Endothelial cell of umbilical vein (primary cell): ENCODE results near the gene FER. TPM values are rescaled to one million over a fixed set of nuclear protein-coding genes. Genes with fewer than 3 reads are reported as not detected.

Experiments used
- BruUV-seq: library from RNA; stranded (reverse); fragments of 400-500 nt; replicated peaks from 2 replicates; lab custom pipeline; 2021; lab: Mats Ljungman, UMichigan
- CTCF ChIA-PET: fragments of 300-600, 350-600 bp; sonication (Branson Sonifier 250); formaldehyde crosslinking; loops from one replicate; lab custom pipeline; 2021; ENCODE audit warnings: antibody characterized with exemption, inconsistent platforms; lab: Charles Lee
- POLR2A ChIA-PET: fragments of 300-600, 350-600 bp; sonication (Branson Sonifier 250); formaldehyde crosslinking; loops from one replicate; lab custom pipeline; 2021; ENCODE audit warnings: antibody characterized with exemption, inconsistent platforms; lab: Charles Lee
- DNase-seq: peaks from one replicate; pipeline ENCODE4 v3.0.0-alpha.2; 2011; ENCODE audit warnings: low read depth, low spot score
- FAIRE-seq: peaks from 2 replicates; lab custom pipeline; 2011; peaks lifted over from hg19 to GRCh38; lab: Jason Lieb, UNC
- H2AFZ ChIP-seq: 2 replicates; pipeline ENCODE4 v1.6.0; 2012; ENCODE audit warnings: low read depth, low read length, control low read depth, inconsistent platforms
- H3K27ac ChIP-seq: 2 replicates; pipeline ENCODE4 v1.5.1; 2011; ENCODE audit warnings: low read depth, mild to moderate bottlenecking, control low read depth, low read length, moderate library complexity; ENCODE audit not compliant: insufficient read depth
- H3K27me3 ChIP-seq, 2 experiments: 2 replicates each; pipeline versions ENCODE4 v1.6.0 to v1.6.1; 2011; ENCODE audit warnings: low read length in 2 of 2, mixed read lengths in 1 of 2; ENCODE audit not compliant: control insufficient read depth in 2 of 2, insufficient read depth in 2 of 2
- H3K36me3 ChIP-seq, 2 experiments: 2 replicates in 1 of 2; 3 replicates in 1 of 2; pipeline ENCODE4 v1.5.1; 2011; ENCODE audit warnings: low read length in 2 of 2, mild to moderate bottlenecking in 1 of 2, moderate library complexity in 1 of 2; ENCODE audit not compliant: control insufficient read depth in 2 of 2, insufficient read depth in 2 of 2; ENCODE audit errors: extremely low read depth in 1 of 2
- H3K4me1 ChIP-seq: 3 replicates; pipeline ENCODE4 v1.5.1; 2011; ENCODE audit warnings: mild to moderate bottlenecking, low read length; ENCODE audit not compliant: control insufficient read depth, insufficient read depth; ENCODE audit errors: extremely low read depth
- H3K4me2 ChIP-seq: 2 replicates; pipeline ENCODE4 v1.6.1; 2011; ENCODE audit warnings: low read length, control low read depth, mixed read lengths; ENCODE audit not compliant: insufficient read depth
- H3K4me3 ChIP-seq, 3 experiments: fragments of 200-600 bp in 1 of 3; sonication (generic), shearing (Covaris generic) in 1 of 3; replicated peaks in 1 of 3; 2 replicates each; pipeline ENCODE4 v1.5.1; 2011 to 2016; ENCODE audit warnings: control low read depth in 3 of 3, low read length in 3 of 3, mild to moderate bottlenecking in 2 of 3, inconsistent platforms in 1 of 3, low read depth in 1 of 3, moderate library complexity in 1 of 3; ENCODE audit not compliant: insufficient read depth in 1 of 3
- H3K79me2 ChIP-seq: 2 replicates; pipeline ENCODE4 v1.6.0; 2012; ENCODE audit warnings: low read length, inconsistent platforms; ENCODE audit not compliant: control insufficient read depth, insufficient read depth
- H3K9ac ChIP-seq: replicated peaks from 2 replicates; pipeline ENCODE3; 2011; ENCODE audit warnings: low read length, control low read depth; ENCODE audit not compliant: insufficient read depth; ENCODE audit errors: extremely low read depth
- H3K9me1 ChIP-seq: replicated peaks from 3 replicates; pipeline ENCODE4 v1.6.0; 2011; ENCODE audit warnings: mild to moderate bottlenecking, low read length; ENCODE audit not compliant: control insufficient read depth, insufficient read depth; ENCODE audit errors: extremely low read depth
- H3K9me3 ChIP-seq: replicated peaks from 2 replicates; pipeline ENCODE4 v1.5.1; 2012; ENCODE audit warnings: low read length, inconsistent platforms; ENCODE audit not compliant: control insufficient read depth, insufficient read depth
- H4K20me1 ChIP-seq: replicated peaks from 2 replicates; pipeline ENCODE3; 2011; ENCODE audit warnings: mild to moderate bottlenecking, low read length; ENCODE audit not compliant: control insufficient read depth, insufficient read depth; ENCODE audit errors: extremely low read depth
- EZH2 ChIP-seq: IDR thresholded peaks from 2 replicates; pipeline ENCODE4 v1.6.1; 2012; ENCODE audit warnings: borderline replicate concordance, low read depth, mild to moderate bottlenecking, moderate library complexity, low read length, inconsistent platforms; ENCODE audit not compliant: severe bottlenecking
- FOS ChIP-seq: IDR thresholded peaks from 2 replicates; pipeline ENCODE4 v1.6.1; 2011; ENCODE audit warnings: mild to moderate bottlenecking, low read length, moderate library complexity, borderline replicate concordance; ENCODE audit not compliant: insufficient read depth
- GATA2 ChIP-seq: IDR thresholded peaks from 2 replicates; pipeline ENCODE4 v1.7.0; 2011; ENCODE audit warnings: low read depth, mild to moderate bottlenecking, moderate library complexity, mixed read lengths, low read length; ENCODE audit not compliant: insufficient read length, insufficient read depth
- JUN ChIP-seq: IDR thresholded peaks from 2 replicates; pipeline ENCODE4 v1.6.1; 2011; ENCODE audit warnings: borderline replicate concordance, low read depth; ENCODE audit not compliant: insufficient read length, insufficient read depth
- MYC ChIP-seq: IDR thresholded peaks from one replicate; pipeline ENCODE4 v1.6.1; 2011; ENCODE audit warnings: mild to moderate bottlenecking, low read depth, low read length
- POLR2A ChIP-seq: IDR thresholded peaks from 2 replicates; pipeline ENCODE4 v1.6.1; 2012; ENCODE audit warnings: low read depth, mild to moderate bottlenecking, control low read depth, low read length
- POLR2AphosphoS5 ChIP-seq: IDR thresholded peaks from 2 replicates; pipeline ENCODE4 v1.6.1; 2012; ENCODE audit warnings: low read depth, mild to moderate bottlenecking, control low read depth, low read length, moderate library complexity; ENCODE audit not compliant: insufficient read depth
- dilution Hi-C: fragments of 300-500 bp; cut with MboI; formaldehyde crosslinking; loops from one replicate; pipeline ENCODE4 v1.15.0; 2019; ENCODE audit warnings: low sequenced_read_pairs; ENCODE audit not compliant: extremely low pct_ligation_motif_present
- intact Hi-C: fragments of 100-400 bp; cut with micrococcal nuclease; formaldehyde crosslinking; loops from one replicate; pipeline ENCODE4 v1.10.0; 2022
- polyA plus RNA-seq, 4 experiments: library from polyadenylated mRNA; depleted of rRNA in 3 of 4; stranded (reverse) in 3 of 4; unstranded in 1 of 4; fragments of >200 nt; gene quantifications; 2 replicates each; pipeline versions ENCODE4 v1.2.1 to v1.2.3, GENCODE V29; 2011 to 2012; ENCODE audit warnings: missing spikeins in 1 of 4
- total RNA-seq: library from RNA; stranded (reverse); gene quantifications from 2 replicates; pipeline ENCODE4 v1.2.3, GENCODE V29; 2021
- TF ChIP-seq, protein P1 (sequence below), 2 donors: IDR thresholded peaks; 1 replicate in 1 of 2; 2 replicates in 1 of 2; pipeline ENCODE4 v1.5.1; 2011; ENCODE audit warnings: low read length in 2 of 2, mild to moderate bottlenecking in 2 of 2, moderate library complexity in 2 of 2, control low read depth in 1 of 2, inconsistent platforms in 1 of 2, low read depth in 1 of 2; ENCODE audit not compliant: insufficient read depth in 1 of 2; ENCODE audit errors: extremely low read depth in 1 of 2
- TF ChIP-seq, protein P2 (sequence below): IDR thresholded peaks from 2 replicates; pipeline ENCODE4 v1.6.1; 2011; ENCODE audit not compliant: insufficient read depth, insufficient read length

FER gene
- total and polyA plus RNA-seq, 2 donors (not counting 3 experiments of a cell fraction or from before 2014, with no cell fraction given), result 2.3 to 27.5 TPM

DNA sequence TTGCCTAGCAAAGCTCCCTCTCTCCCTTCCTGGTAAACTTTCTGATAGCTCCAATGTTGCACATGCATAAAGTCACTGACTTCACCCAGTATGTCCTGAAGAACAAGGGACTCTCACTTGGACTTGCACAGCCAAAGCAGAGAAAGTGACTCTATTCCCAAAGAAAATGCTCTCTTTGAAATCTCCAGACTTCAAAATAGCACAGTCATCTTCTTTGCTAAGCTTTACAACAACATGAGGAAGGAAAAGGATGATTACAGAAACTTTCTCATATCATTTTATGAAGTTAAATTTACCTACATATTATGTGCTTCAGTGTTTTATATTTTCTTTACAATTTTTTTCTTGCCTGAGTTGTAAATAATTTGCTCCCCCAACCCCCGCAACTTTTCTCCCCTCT, 397.4 kb downstream of the FER start:
- H4K20me1 ChIP-seq, result no peaks in the 10 kb centered on the region
- H3K36me3 ChIP-seq, result no peaks in the 10 kb centered on the region
- POLR2A ChIA-PET, result no interaction called here
- no TSS peak for BruUV-seq
- intact Hi-C loops (no loop called here), dilution Hi-C loops (no loop called here)
- no peak for DNase-seq
- no peaks in the 10 kb centered on the region for H3K9me1 ChIP-seq
- no peak overlapping the region for H3K9ac ChIP-seq
- TF ChIP-seq JUN (no peak), FOS (no peak), POLR2A (no peak), GATA2 (no peak), MYC (no peak), EZH2 (no peak), POLR2AphosphoS5 (no peak)
- TF ChIP-seq, protein P1, sequence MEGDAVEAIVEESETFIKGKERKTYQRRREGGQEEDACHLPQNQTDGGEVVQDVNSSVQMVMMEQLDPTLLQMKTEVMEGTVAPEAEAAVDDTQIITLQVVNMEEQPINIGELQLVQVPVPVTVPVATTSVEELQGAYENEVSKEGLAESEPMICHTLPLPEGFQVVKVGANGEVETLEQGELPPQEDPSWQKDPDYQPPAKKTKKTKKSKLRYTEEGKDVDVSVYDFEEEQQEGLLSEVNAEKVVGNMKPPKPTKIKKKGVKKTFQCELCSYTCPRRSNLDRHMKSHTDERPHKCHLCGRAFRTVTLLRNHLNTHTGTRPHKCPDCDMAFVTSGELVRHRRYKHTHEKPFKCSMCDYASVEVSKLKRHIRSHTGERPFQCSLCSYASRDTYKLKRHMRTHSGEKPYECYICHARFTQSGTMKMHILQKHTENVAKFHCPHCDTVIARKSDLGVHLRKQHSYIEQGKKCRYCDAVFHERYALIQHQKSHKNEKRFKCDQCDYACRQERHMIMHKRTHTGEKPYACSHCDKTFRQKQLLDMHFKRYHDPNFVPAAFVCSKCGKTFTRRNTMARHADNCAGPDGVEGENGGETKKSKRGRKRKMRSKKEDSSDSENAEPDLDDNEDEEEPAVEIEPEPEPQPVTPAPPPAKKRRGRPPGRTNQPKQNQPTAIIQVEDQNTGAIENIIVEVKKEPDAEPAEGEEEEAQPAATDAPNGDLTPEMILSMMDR (IDR thresholded peaks at IDR 0.05; ENCODE audit: extremely low read depth in 1 of 2, insufficient read depth in 1 of 2, low read depth in 1 of 2, low read length in 2 of 2), result no peak
- TF ChIP-seq, protein P2, sequence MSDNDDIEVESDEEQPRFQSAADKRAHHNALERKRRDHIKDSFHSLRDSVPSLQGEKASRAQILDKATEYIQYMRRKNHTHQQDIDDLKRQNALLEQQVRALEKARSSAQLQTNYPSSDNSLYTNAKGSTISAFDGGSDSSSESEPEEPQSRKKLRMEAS, result no peak
- no peak overlapping the region for H2AFZ ChIP-seq
- no peaks in the 10 kb centered on the region for H3K9me3 ChIP-seq
- H3K27ac ChIP-seq, result no peak overlapping the region
- H3K4me1 ChIP-seq, result no peaks in the 10 kb centered on the region
- no peak for FAIRE-seq
- CTCF ChIA-PET, result interaction anchor here (1.1 to 1.6 kb wide), 3 partner anchors 9 to 46 kb away, joined by 3 read pairs; no protein-coding TSS in a partner anchor
- H3K27me3 ChIP-seq, result no peaks in the 10 kb centered on the region
- no peak overlapping the region for H3K4me3 ChIP-seq
- no peak overlapping the region for H3K4me2 ChIP-seq
- H3K79me2 ChIP-seq, result no peaks in the 10 kb centered on the region
